GM23338 (cell line): ENCODE data around the gene ADI1.

Experiments used
- EZH2 ChIP-seq: fragments of 200-600 bp; sonication (generic); IDR thresholded peaks from one replicate; pipeline ENCODE4 v1.8.0; 2017; ENCODE audit warnings: antibody characterized with exemption, mild to moderate bottlenecking, low read depth; ENCODE audit not compliant: unreplicated experiment
- POLR2AphosphoS5 ChIP-seq: IDR thresholded peaks from 2 replicates; pipeline ENCODE4 v1.6.1; 2016; ENCODE audit warnings: antibody characterized with exemption, low read depth
- TF ChIP-seq, protein P1 (sequence below), 2 experiments: fragments of 200-600 bp in 1 of 2; sonication (generic) in 1 of 2; conservative IDR thresholded peaks; 2 replicates each; pipeline versions ENCODE4 v1.5.1 to v1.6.1; 2016 to 2017; ENCODE audit warnings: antibody characterized with exemption in 2 of 2, low read depth in 2 of 2, mild to moderate bottlenecking in 2 of 2, moderate library complexity in 1 of 2

DNA sequence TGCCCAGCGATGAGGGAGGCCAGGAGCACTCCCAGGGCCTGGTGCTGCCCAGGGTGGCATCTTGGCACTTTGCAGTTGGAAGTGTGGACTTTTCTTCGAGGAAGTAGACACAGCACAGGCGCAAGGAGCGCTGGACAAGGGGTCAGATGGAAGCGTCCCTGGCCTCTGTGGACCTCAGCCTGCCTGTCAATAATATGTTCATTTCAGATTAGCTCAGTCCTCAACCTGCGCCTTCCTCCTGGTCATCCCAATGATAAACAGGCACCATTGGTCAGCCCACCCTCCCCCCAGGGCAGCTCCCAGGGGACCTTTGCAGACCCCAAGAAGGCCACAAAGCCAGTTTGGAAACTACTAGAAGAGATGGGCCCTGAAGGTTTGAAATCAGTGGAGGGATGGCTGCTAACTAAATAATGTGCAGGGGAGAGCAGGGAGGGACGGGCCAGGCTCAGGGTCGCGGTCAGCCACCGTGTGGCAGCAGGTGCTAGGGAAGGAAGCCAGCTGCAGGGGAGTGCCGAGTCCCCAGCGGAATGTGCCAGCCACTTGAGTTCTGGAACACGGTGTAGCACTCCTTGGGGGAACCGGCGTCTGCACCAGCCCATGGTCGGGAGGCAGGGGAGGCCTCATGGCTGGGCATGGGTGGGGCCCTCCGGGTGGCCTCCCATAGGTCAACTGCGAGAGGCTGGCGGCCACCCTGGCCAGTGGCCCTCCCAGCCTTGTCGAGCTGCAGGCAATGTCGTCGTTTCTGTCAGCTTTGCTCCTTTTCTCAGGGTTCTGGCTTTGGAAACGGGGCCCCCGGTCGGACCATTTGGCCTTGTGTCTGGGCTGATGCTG is 59.9 kb downstream of the ADI1 start:
- TF ChIP-seq POLR2AphosphoS5 (no peak), EZH2 (no peak)
- TF ChIP-seq, protein P1, sequence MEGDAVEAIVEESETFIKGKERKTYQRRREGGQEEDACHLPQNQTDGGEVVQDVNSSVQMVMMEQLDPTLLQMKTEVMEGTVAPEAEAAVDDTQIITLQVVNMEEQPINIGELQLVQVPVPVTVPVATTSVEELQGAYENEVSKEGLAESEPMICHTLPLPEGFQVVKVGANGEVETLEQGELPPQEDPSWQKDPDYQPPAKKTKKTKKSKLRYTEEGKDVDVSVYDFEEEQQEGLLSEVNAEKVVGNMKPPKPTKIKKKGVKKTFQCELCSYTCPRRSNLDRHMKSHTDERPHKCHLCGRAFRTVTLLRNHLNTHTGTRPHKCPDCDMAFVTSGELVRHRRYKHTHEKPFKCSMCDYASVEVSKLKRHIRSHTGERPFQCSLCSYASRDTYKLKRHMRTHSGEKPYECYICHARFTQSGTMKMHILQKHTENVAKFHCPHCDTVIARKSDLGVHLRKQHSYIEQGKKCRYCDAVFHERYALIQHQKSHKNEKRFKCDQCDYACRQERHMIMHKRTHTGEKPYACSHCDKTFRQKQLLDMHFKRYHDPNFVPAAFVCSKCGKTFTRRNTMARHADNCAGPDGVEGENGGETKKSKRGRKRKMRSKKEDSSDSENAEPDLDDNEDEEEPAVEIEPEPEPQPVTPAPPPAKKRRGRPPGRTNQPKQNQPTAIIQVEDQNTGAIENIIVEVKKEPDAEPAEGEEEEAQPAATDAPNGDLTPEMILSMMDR (conservative IDR thresholded peaks at IDR 0.05; ENCODE audit: low read depth in 2 of 2), result peak; percentile 12 to 47; a peak in 2 of 4 replicates
